PC-9 (cell line): ENCODE measurements around the gene FGF12.

Experiments used
- CTCF ChIP-seq: fragments of 200-600 bp; sonication (generic); conservative IDR thresholded peaks from 2 replicates; pipeline ENCODE4 v1.6.1; 2017; ENCODE audit warnings: mixed run types, antibody characterized with exemption, mild to moderate bottlenecking, moderate library complexity
- EZH2 ChIP-seq: fragments of 200-600 bp; sonication (generic); IDR thresholded peaks from 2 replicates; pipeline ENCODE4 v1.8.0; 2017; ENCODE audit warnings: antibody characterized with exemption, low read depth

GRCh38 chr3:192108820-192109219 is 618.5 kb downstream of the FGF12 start:
- TF ChIP-seq CTCF (no peak), EZH2 (no peak)
